Measurements from ENCODE around the gene F11R.

GRCh38 chr1:160997323-160998038 is 23.5 kb downstream of the F11R start:
- TF ChIP-seq CTCF (IDR thresholded peaks at IDR 0.05 in 4 of 5, conservative IDR thresholded peaks at IDR 0.05 in 1 of 5) (peak in 3 of 5 experiments; percentile 47 to 53 (median 51)), POLR2A (IDR thresholded peaks at IDR 0.05) (no peak)
